HG03575 (cell line): ENCODE data around the gene IRX5.

Experiments used
- ATAC-seq: cut with Tn5 transposase; IDR thresholded peaks from one replicate; pipeline ENCODE4 v1.9.1; 2021; ENCODE audit not compliant: unreplicated experiment, insufficient number of reproducible peaks, low FRiP score; ENCODE audit errors: extremely low read depth

Gene IRX5

GRCh38 chr16:54930005-54930868, at the start of gene IRX5:
Gene IRX5 (plus strand): TSS chr16:54930865. CDS start chr16:54931199, 334 bp downstream.
- no peak for ATAC-seq

- no peak for ATAC-seq
Measured at GRCh38 chr16:54882556-54882955, 48.1 kb upstream of the IRX5 start.

- no peak for ATAC-seq
Measured at GRCh38 chr16:54883358-54883757, 47.3 kb upstream of the IRX5 start.

- no peak for ATAC-seq
Measured at GRCh38 chr16:54886078-54886477, 44.6 kb upstream of the IRX5 start.

GRCh38 chr16:54890381-54890780, 40.3 kb upstream of the IRX5 start:
- no peak for ATAC-seq

GRCh38 chr16:54891346-54891745, 39.3 kb upstream of the IRX5 start:
- ATAC-seq = no peak

- ATAC-seq = no peak
Measured at GRCh38 chr16:54892981-54893380, 37.7 kb upstream of the IRX5 start.

- ATAC-seq = no peak
Measured at GRCh38 chr16:54897930-54898329, 32.7 kb upstream of the IRX5 start.

- ATAC-seq = no peak
Measured at GRCh38 chr16:54901606-54902005, 29.1 kb upstream of the IRX5 start.

GRCh38 chr16:54903047-54903446, 27.6 kb upstream of the IRX5 start:
- no peak for ATAC-seq

- ATAC-seq = no peak
Measured at GRCh38 chr16:54911079-54911478, 19.6 kb upstream of the IRX5 start.

- ATAC-seq = no peak
Measured at GRCh38 chr16:54912720-54913119, 17.9 kb upstream of the IRX5 start.

- no peak for ATAC-seq
Measured at GRCh38 chr16:54921206-54921824, 9.3 kb upstream of the IRX5 start.

- ATAC-seq = no peak
Measured at GRCh38 chr16:54923055-54923473, 7.6 kb upstream of the IRX5 start.

GRCh38 chr16:54923988-54924387, 6.7 kb upstream of the IRX5 start:
- ATAC-seq = no peak

- ATAC-seq = no peak
Measured at GRCh38 chr16:54926166-54926838, 4.4 kb upstream of the IRX5 start.

GRCh38 chr16:54927125-54928015, 3.3 kb upstream of the IRX5 start:
- ATAC-seq = no peak

GRCh38 chr16:54928016-54928356, 2.7 kb upstream of the IRX5 start:
- ATAC-seq = no peak

- no peak for ATAC-seq
Measured at GRCh38 chr16:54928411-54929089, 2.1 kb upstream of the IRX5 start.
